ENCODE data around the gene SH3BP1.

DNA sequence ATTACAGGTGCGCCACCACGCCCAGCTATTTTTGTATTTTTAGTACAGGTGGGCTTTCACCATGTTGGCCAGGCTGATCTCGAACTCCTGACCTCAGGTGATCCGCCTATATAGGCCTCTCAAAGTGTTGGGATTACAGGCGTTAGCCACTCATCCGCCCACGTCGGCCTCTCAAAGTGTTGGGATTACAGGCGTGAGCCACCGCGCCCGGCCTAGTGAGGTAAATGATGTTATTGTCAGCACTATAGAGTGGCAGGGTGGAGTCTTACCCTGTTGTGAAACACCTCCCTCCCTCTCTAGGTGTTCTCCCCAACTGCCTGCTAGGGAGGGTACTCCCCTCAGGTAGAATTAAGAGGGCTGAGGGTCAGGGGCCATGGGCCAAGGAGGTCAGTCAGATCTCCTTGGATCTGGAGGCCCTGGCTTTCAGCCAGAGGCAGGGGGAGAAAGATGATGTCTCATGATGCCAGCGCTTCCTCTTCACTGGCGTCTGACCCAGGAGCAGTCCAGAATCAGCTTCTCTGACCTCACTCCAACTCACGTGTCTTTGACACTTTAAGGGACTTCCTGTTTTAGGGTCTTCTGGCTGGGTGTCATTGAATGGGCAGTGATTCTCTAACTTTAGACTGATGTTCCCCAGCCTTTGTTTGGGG, 28.9 kb upstream of the SH3BP1 start:
- TF ChIP-seq, protein P1, sequence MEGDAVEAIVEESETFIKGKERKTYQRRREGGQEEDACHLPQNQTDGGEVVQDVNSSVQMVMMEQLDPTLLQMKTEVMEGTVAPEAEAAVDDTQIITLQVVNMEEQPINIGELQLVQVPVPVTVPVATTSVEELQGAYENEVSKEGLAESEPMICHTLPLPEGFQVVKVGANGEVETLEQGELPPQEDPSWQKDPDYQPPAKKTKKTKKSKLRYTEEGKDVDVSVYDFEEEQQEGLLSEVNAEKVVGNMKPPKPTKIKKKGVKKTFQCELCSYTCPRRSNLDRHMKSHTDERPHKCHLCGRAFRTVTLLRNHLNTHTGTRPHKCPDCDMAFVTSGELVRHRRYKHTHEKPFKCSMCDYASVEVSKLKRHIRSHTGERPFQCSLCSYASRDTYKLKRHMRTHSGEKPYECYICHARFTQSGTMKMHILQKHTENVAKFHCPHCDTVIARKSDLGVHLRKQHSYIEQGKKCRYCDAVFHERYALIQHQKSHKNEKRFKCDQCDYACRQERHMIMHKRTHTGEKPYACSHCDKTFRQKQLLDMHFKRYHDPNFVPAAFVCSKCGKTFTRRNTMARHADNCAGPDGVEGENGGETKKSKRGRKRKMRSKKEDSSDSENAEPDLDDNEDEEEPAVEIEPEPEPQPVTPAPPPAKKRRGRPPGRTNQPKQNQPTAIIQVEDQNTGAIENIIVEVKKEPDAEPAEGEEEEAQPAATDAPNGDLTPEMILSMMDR (IDR thresholded peaks at IDR 0.05) = no peak
- no peak for TF ChIP-seq POLR2A (IDR thresholded peaks at IDR 0.05)

Data from right lobe of liver (tissue), 4 donors.